ENCODE measurements around the gene RNF151. TPM values are rescaled to one million over a fixed set of nuclear protein-coding genes. Genes with fewer than 3 reads are reported as not detected.
A peak's percentile ranks its signal among the peaks of the same experiment; 100 is the strongest.

The RNF151 gene
- total RNA-seq, 1 donor from 2014 or later: not detected

- Mint-ChIP-seq H3K9me3 (ENCODE audit: unreplicated experiment) (no peaks in the 10 kb centered on the region), H3K36me3 (ENCODE audit: low read depth, unreplicated experiment) (peaks cover 9% of the 10 kb centered on the region), H3K4me1 (ENCODE audit: low read depth, unreplicated experiment) (peaks cover 8% of the 10 kb centered on the region), H3K27ac (ENCODE audit: unreplicated experiment) (no peak overlapping the region), H3K4me3 (ENCODE audit: unreplicated experiment) (no peak overlapping the region), H3K27me3 (ENCODE audit: low read depth, unreplicated experiment) (no peaks in the 10 kb centered on the region)
- Histone ChIP-seq H4K20me1 (ENCODE audit: insufficient read depth, low read length) (peaks cover 73% of the 10 kb centered on the region), H3K4me1 (ENCODE audit: insufficient read depth, low read length) (peaks cover 16% of the 10 kb centered on the region), H2AFZ (ENCODE audit: low read depth, low read length) (no peak overlapping the region), H3K27me3 (ENCODE audit: insufficient read depth, low read length) (no peaks in the 10 kb centered on the region), H3K4me3 (ENCODE audit: insufficient read depth, low read depth, low read length) (no peak overlapping the region), H3K4me2 (ENCODE audit: low read length) (no peak overlapping the region), H3K36me3 (ENCODE audit: insufficient read depth, low read length) (peaks cover 8% of the 10 kb centered on the region), H3K27ac (ENCODE audit: low read depth, low read length) (no peak overlapping the region), H3K79me2 (ENCODE audit: insufficient read depth, low read length) (peaks cover 57% of the 10 kb centered on the region), H3K9ac (ENCODE audit: low read length) (no peak overlapping the region), H3K9me3 (ENCODE audit: insufficient read depth, low read depth, low read length) (no peaks in the 10 kb centered on the region)
- no peak for FAIRE-seq
- no peak for DNase-seq (ENCODE audit: low read depth)
- TF ChIP-seq CTCF (IDR thresholded peaks at IDR 0.05; ENCODE audit: insufficient read depth, low read depth, low read length) (no peak), EZH2 (IDR thresholded peaks at IDR 0.05; ENCODE audit: insufficient read depth, low read length) (no peak)
These were observed 35.0 kb downstream of the RNF151 start for GRCh38 chr16:2001456-2002355.

DNA sequence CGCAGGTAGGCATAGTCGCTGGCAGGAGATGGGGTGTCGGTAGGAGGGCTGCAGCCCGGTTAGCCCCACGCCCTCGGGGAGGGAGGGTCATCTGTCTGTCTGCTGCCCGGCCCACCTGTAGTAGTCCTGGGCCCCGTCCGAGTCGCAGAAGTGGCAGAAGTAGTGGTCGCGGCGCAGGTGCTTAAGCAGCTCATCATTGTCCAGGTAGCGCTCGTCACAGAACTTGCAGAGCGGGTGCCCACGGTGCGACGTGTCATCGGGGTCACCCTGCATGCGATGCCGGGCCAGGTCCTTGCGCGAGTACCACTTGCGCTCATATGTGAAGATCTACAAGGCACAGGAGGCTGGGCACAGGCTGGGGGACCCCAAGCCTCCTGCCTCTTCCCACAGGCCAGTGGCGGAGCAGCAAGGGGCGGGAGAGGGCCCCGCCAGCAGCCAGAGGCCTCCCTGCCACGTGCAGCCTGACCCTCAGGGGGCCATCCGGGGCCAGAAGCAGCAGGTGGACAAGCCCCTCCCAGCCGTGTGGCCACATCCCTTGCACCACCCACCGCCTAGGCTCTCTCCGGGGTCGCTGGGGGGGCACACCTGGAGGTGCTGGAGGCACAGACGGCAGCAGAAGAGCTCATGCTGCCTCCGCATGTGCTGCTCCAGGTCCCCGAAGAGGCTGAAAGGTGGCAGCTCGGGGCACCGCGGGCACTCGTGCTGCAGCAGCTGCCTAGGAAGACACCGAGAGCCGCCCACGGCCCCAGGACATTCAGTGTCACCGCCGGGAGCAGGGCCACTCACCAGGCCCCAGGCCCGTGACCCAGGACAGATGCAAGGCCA is 36.0 kb downstream of the RNF151 start:
- H3K4me3 Mint-ChIP-seq (ENCODE audit: unreplicated experiment): no peak overlapping the region
- Histone ChIP-seq H3K4me2 (ENCODE audit: low read length) (no peak overlapping the region), H3K9ac (ENCODE audit: low read length) (no peak overlapping the region), H3K36me3 (ENCODE audit: insufficient read depth, low read length) (peaks cover 2% of the 10 kb centered on the region), H3K4me1 (ENCODE audit: insufficient read depth, low read length) (peaks cover 21% of the 10 kb centered on the region), H2AFZ (ENCODE audit: low read depth, low read length) (no peak overlapping the region), H4K20me1 (ENCODE audit: insufficient read depth, low read length) (peaks cover 74% of the 10 kb centered on the region), H3K27me3 (ENCODE audit: insufficient read depth, low read length) (no peaks in the 10 kb centered on the region), H3K4me3 (ENCODE audit: insufficient read depth, low read depth, low read length) (no peak overlapping the region), H3K79me2 (ENCODE audit: insufficient read depth, low read length) (peaks cover 66% of the 10 kb centered on the region), H3K27ac (ENCODE audit: low read depth, low read length) (no peak overlapping the region), H3K9me3 (ENCODE audit: insufficient read depth, low read depth, low read length) (no peaks in the 10 kb centered on the region)
- DNase-seq (ENCODE audit: low read depth) (no peak), FAIRE-seq (no peak)
- peak overlapping the region; percentile 72 for H3K27ac Mint-ChIP-seq (ENCODE audit: unreplicated experiment)
- peaks cover 4% of the 10 kb centered on the region for H3K36me3 Mint-ChIP-seq (ENCODE audit: low read depth, unreplicated experiment)
- no peaks in the 10 kb centered on the region for H3K9me3 Mint-ChIP-seq (ENCODE audit: unreplicated experiment)
- peaks cover 11% of the 10 kb centered on the region for H3K4me1 Mint-ChIP-seq (ENCODE audit: low read depth, unreplicated experiment)
- no peak for TF ChIP-seq CTCF (IDR thresholded peaks at IDR 0.05; ENCODE audit: insufficient read depth, low read depth, low read length)
- TF ChIP-seq EZH2 (IDR thresholded peaks at IDR 0.05; ENCODE audit: insufficient read depth, low read length): no peak
- no peaks in the 10 kb centered on the region for H3K27me3 Mint-ChIP-seq (ENCODE audit: low read depth, unreplicated experiment)

Data from astrocyte (in vitro differentiated cells and primary cell).